HepG2 (cell line): ENCODE results near the gene LSM14B. TPM values are rescaled to one million over a fixed set of nuclear protein-coding genes. Genes with fewer than 3 reads are reported as not detected.

ENCODE experiments used
- CENPX ChIP-seq: sonication (generic); formaldehyde crosslinking; IDR thresholded peaks from 2 replicates; pipeline ENCODE4 v1.9.0; 2021; ENCODE audit warnings: mild to moderate bottlenecking, missing genetic modification reagents, moderate library complexity
- EEA1 ChIP-seq: sonication (generic); formaldehyde crosslinking; IDR thresholded peaks from 2 replicates; pipeline ENCODE4 v1.5.1; 2020; ENCODE audit warnings: mild to moderate bottlenecking, missing genetic modification reagents, borderline replicate concordance
- ELF1 ChIP-seq: sonication (generic); formaldehyde crosslinking; IDR thresholded peaks from 2 replicates; pipeline ENCODE4 v1.4.0; 2020; ENCODE audit warnings: missing genetic modification reagents
- ERF ChIP-seq: IDR thresholded peaks from 2 replicates; pipeline ENCODE4 v1.6.1; 2018; ENCODE audit warnings: missing biosample characterization, missing genetic modification reagents
- ETV5 ChIP-seq: IDR thresholded peaks from 2 replicates; pipeline ENCODE4 v1.6.1; 2018; ENCODE audit warnings: missing biosample characterization, missing genetic modification reagents, inconsistent platforms, borderline replicate concordance
- KAT7 ChIP-seq: IDR thresholded peaks from 2 replicates; pipeline ENCODE4 v1.6.1; 2018; ENCODE audit warnings: borderline replicate concordance, missing compliant biosample characterization
- SNAI1 ChIP-seq: sonication (generic); formaldehyde crosslinking; IDR thresholded peaks from 2 replicates; pipeline ENCODE4 v1.5.0; 2020; ENCODE audit warnings: mild to moderate bottlenecking, missing genetic modification reagents, borderline replicate concordance
- SSRP1 ChIP-seq: IDR thresholded peaks from 2 replicates; pipeline ENCODE4 v1.6.1; 2016; ENCODE audit warnings: control low read depth
- TEAD3 ChIP-seq: optimal IDR thresholded peaks from 2 replicates; pipeline ENCODE3; 2016; ENCODE audit warnings: borderline replicate concordance
- ZNF768 ChIP-seq: sonication (generic); formaldehyde crosslinking; IDR thresholded peaks from 2 replicates; pipeline ENCODE4 v1.4.0; 2020; ENCODE audit warnings: missing genetic modification reagents
- polyA plus RNA-seq, 8 experiments: library from polyadenylated mRNA; depleted of rRNA in 3 of 8; stranded (reverse) in 7 of 8; unstranded in 1 of 8; fragments of >200 nt; fragmentation: Illumina TruSeq in 4 of 8; extraction: Trizol in 4 of 8; gene quantifications; 2 replicates each; pipeline versions ENCODE4 v1.2.1 to v1.2.3, GENCODE V29; 2011 to 2016; ENCODE audit warnings: low read depth in 4 of 8, missing spikeins in 1 of 8, mixed read lengths in 1 of 8; ENCODE audit not compliant: insufficient read depth in 1 of 8
- total RNA-seq, 5 experiments: library from RNA; depleted of rRNA; stranded (reverse); fragments of >200 nt; fragmentation: Illumina TruSeq; extraction: Trizol; gene quantifications; 2 replicates each; pipeline ENCODE4 v1.2.3, GENCODE V29; 2016; ENCODE audit warnings: low read depth in 1 of 5
- TF ChIP-seq, protein P1 (sequence below): sonication (generic); formaldehyde crosslinking; IDR thresholded peaks from 2 replicates; pipeline ENCODE4 v1.5.0; 2020; ENCODE audit warnings: mild to moderate bottlenecking, missing genetic modification reagents, borderline replicate concordance
- TF ChIP-seq, protein P2 (sequence below): sonication (generic); formaldehyde crosslinking; IDR thresholded peaks from 2 replicates; pipeline ENCODE4 v1.4.0; 2020; ENCODE audit warnings: missing genetic modification reagents
- TF ChIP-seq, protein P3 (sequence below): fragments of 450-650 bp; IDR thresholded peaks from 2 replicates; pipeline ENCODE4 v1.6.1; 2017; ENCODE audit warnings: mild to moderate bottlenecking
- TF ChIP-seq, protein P4 (sequence below): sonication (generic); formaldehyde crosslinking; conservative IDR thresholded peaks from 2 replicates; pipeline ENCODE4 v1.4.0; 2020; ENCODE audit warnings: mild to moderate bottlenecking, missing genetic modification reagents, moderate library complexity

The LSM14B gene
- total and polyA plus RNA-seq, 2 of the 13 experiments (the other 11 are each of a cell fraction or from before 2014, with no cell fraction given): 43.3 to 79.2 TPM

- TF ChIP-seq, protein P1, sequence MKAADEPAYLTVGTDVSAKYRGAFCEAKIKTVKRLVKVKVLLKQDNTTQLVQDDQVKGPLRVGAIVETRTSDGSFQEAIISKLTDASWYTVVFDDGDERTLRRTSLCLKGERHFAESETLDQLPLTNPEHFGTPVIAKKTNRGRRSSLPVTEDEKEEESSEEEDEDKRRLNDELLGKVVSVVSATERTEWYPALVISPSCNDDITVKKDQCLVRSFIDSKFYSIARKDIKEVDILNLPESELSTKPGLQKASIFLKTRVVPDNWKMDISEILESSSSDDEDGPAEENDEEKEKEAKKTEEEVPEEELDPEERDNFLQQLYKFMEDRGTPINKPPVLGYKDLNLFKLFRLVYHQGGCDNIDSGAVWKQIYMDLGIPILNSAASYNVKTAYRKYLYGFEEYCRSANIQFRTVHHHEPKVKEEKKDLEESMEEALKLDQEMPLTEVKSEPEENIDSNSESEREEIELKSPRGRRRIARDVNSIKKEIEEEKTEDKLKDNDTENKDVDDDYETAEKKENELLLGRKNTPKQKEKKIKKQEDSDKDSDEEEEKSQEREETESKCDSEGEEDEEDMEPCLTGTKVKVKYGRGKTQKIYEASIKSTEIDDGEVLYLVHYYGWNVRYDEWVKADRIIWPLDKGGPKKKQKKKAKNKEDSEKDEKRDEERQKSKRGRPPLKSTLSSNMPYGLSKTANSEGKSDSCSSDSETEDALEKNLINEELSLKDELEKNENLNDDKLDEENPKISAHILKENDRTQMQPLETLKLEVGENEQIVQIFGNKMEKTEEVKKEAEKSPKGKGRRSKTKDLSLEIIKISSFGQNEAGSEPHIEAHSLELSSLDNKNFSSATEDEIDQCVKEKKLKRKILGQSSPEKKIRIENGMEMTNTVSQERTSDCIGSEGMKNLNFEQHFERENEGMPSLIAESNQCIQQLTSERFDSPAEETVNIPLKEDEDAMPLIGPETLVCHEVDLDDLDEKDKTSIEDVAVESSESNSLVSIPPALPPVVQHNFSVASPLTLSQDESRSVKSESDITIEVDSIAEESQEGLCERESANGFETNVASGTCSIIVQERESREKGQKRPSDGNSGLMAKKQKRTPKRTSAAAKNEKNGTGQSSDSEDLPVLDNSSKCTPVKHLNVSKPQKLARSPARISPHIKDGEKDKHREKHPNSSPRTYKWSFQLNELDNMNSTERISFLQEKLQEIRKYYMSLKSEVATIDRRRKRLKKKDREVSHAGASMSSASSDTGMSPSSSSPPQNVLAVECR: 0 out of 2 replicates have a peak, but pooled peaks have one; percentile 21
- TF ChIP-seq, protein P2, sequence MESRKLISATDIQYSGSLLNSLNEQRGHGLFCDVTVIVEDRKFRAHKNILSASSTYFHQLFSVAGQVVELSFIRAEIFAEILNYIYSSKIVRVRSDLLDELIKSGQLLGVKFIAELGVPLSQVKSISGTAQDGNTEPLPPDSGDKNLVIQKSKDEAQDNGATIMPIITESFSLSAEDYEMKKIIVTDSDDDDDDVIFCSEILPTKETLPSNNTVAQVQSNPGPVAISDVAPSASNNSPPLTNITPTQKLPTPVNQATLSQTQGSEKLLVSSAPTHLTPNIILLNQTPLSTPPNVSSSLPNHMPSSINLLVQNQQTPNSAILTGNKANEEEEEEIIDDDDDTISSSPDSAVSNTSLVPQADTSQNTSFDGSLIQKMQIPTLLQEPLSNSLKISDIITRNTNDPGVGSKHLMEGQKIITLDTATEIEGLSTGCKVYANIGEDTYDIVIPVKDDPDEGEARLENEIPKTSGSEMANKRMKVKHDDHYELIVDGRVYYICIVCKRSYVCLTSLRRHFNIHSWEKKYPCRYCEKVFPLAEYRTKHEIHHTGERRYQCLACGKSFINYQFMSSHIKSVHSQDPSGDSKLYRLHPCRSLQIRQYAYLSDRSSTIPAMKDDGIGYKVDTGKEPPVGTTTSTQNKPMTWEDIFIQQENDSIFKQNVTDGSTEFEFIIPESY (CRISPR knock-in tag): peak; percentile 50; the same call in 1 of the 2 replicates
- no peak for TF ChIP-seq SNAI1
- TF ChIP-seq CENPX (CRISPR knock-in tag): no peak
- TF ChIP-seq ZNF768 (CRISPR knock-in tag): peak; percentile 23; the same call in 1 of the 2 replicates
- no peak for TF ChIP-seq TEAD3 (CRISPR knock-in tag)
- TF ChIP-seq, protein P3, sequence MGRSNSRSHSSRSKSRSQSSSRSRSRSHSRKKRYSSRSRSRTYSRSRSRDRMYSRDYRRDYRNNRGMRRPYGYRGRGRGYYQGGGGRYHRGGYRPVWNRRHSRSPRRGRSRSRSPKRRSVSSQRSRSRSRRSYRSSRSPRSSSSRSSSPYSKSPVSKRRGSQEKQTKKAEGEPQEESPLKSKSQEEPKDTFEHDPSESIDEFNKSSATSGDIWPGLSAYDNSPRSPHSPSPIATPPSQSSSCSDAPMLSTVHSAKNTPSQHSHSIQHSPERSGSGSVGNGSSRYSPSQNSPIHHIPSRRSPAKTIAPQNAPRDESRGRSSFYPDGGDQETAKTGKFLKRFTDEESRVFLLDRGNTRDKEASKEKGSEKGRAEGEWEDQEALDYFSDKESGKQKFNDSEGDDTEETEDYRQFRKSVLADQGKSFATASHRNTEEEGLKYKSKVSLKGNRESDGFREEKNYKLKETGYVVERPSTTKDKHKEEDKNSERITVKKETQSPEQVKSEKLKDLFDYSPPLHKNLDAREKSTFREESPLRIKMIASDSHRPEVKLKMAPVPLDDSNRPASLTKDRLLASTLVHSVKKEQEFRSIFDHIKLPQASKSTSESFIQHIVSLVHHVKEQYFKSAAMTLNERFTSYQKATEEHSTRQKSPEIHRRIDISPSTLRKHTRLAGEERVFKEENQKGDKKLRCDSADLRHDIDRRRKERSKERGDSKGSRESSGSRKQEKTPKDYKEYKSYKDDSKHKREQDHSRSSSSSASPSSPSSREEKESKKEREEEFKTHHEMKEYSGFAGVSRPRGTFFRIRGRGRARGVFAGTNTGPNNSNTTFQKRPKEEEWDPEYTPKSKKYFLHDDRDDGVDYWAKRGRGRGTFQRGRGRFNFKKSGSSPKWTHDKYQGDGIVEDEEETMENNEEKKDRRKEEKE: no peak
- TF ChIP-seq, protein P4, sequence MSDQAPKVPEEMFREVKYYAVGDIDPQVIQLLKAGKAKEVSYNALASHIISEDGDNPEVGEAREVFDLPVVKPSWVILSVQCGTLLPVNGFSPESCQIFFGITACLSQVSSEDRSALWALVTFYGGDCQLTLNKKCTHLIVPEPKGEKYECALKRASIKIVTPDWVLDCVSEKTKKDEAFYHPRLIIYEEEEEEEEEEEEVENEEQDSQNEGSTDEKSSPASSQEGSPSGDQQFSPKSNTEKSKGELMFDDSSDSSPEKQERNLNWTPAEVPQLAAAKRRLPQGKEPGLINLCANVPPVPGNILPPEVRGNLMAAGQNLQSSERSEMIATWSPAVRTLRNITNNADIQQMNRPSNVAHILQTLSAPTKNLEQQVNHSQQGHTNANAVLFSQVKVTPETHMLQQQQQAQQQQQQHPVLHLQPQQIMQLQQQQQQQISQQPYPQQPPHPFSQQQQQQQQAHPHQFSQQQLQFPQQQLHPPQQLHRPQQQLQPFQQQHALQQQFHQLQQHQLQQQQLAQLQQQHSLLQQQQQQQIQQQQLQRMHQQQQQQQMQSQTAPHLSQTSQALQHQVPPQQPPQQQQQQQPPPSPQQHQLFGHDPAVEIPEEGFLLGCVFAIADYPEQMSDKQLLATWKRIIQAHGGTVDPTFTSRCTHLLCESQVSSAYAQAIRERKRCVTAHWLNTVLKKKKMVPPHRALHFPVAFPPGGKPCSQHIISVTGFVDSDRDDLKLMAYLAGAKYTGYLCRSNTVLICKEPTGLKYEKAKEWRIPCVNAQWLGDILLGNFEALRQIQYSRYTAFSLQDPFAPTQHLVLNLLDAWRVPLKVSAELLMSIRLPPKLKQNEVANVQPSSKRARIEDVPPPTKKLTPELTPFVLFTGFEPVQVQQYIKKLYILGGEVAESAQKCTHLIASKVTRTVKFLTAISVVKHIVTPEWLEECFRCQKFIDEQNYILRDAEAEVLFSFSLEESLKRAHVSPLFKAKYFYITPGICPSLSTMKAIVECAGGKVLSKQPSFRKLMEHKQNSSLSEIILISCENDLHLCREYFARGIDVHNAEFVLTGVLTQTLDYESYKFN (CRISPR knock-in tag): no peak
- TF ChIP-seq ERF (CRISPR knock-in tag): no peak
- no peak for TF ChIP-seq ETV5
- no peak for TF ChIP-seq ELF1 (CRISPR knock-in tag)
- no peak for TF ChIP-seq SSRP1 (CRISPR knock-in tag)
- TF ChIP-seq EEA1 (CRISPR knock-in tag): no peak
- TF ChIP-seq KAT7 (CRISPR knock-in tag): no peak
These were observed 9.5 kb downstream of the LSM14B start (continued) for GRCh38 chr20:62131560-62132320.
